Endothelial cell of umbilical vein (primary cell): ENCODE data around the gene PRC1. TPM values are rescaled to one million over a fixed set of nuclear protein-coding genes. Genes with fewer than 3 reads are reported as not detected.

Experiments used
- BruUV-seq: library from RNA; stranded (reverse); fragments of 400-500 nt; replicated peaks from 2 replicates; lab custom pipeline; 2021; lab: Mats Ljungman, UMichigan
- CTCF ChIA-PET: fragments of 300-600, 350-600 bp; sonication (Branson Sonifier 250); formaldehyde crosslinking; loops from one replicate; lab custom pipeline; 2021; ENCODE audit warnings: antibody characterized with exemption, inconsistent platforms; lab: Charles Lee
- POLR2A ChIA-PET: fragments of 300-600, 350-600 bp; sonication (Branson Sonifier 250); formaldehyde crosslinking; loops from one replicate; lab custom pipeline; 2021; ENCODE audit warnings: antibody characterized with exemption, inconsistent platforms; lab: Charles Lee
- DNase-seq: peaks from one replicate; pipeline ENCODE4 v3.0.0-alpha.2; 2011; ENCODE audit warnings: low read depth, low spot score
- FAIRE-seq: peaks from 2 replicates; lab custom pipeline; 2011; peaks lifted over from hg19 to GRCh38; lab: Jason Lieb, UNC
- H2AFZ ChIP-seq: 2 replicates; pipeline ENCODE4 v1.6.0; 2012; ENCODE audit warnings: low read depth, low read length, control low read depth, inconsistent platforms
- H3K27ac ChIP-seq: 2 replicates; pipeline ENCODE4 v1.5.1; 2011; ENCODE audit warnings: low read depth, mild to moderate bottlenecking, control low read depth, low read length, moderate library complexity; ENCODE audit not compliant: insufficient read depth
- H3K27me3 ChIP-seq, 2 experiments: 2 replicates each; pipeline versions ENCODE4 v1.6.0 to v1.6.1; 2011; ENCODE audit warnings: low read length in 2 of 2, mixed read lengths in 1 of 2; ENCODE audit not compliant: control insufficient read depth in 2 of 2, insufficient read depth in 2 of 2
- H3K36me3 ChIP-seq, 2 experiments: 2 replicates in 1 of 2; 3 replicates in 1 of 2; pipeline ENCODE4 v1.5.1; 2011; ENCODE audit warnings: low read length in 2 of 2, mild to moderate bottlenecking in 1 of 2, moderate library complexity in 1 of 2; ENCODE audit not compliant: control insufficient read depth in 2 of 2, insufficient read depth in 2 of 2; ENCODE audit errors: extremely low read depth in 1 of 2
- H3K4me1 ChIP-seq: 3 replicates; pipeline ENCODE4 v1.5.1; 2011; ENCODE audit warnings: mild to moderate bottlenecking, low read length; ENCODE audit not compliant: control insufficient read depth, insufficient read depth; ENCODE audit errors: extremely low read depth
- H3K4me2 ChIP-seq: 2 replicates; pipeline ENCODE4 v1.6.1; 2011; ENCODE audit warnings: low read length, control low read depth, mixed read lengths; ENCODE audit not compliant: insufficient read depth
- H3K4me3 ChIP-seq, 3 experiments: fragments of 200-600 bp in 1 of 3; sonication (generic), shearing (Covaris generic) in 1 of 3; replicated peaks in 1 of 3; 2 replicates each; pipeline ENCODE4 v1.5.1; 2011 to 2016; ENCODE audit warnings: control low read depth in 3 of 3, low read length in 3 of 3, mild to moderate bottlenecking in 2 of 3, inconsistent platforms in 1 of 3, low read depth in 1 of 3, moderate library complexity in 1 of 3; ENCODE audit not compliant: insufficient read depth in 1 of 3
- H3K79me2 ChIP-seq: 2 replicates; pipeline ENCODE4 v1.6.0; 2012; ENCODE audit warnings: low read length, inconsistent platforms; ENCODE audit not compliant: control insufficient read depth, insufficient read depth
- H3K9ac ChIP-seq: replicated peaks from 2 replicates; pipeline ENCODE3; 2011; ENCODE audit warnings: low read length, control low read depth; ENCODE audit not compliant: insufficient read depth; ENCODE audit errors: extremely low read depth
- H3K9me1 ChIP-seq: replicated peaks from 3 replicates; pipeline ENCODE4 v1.6.0; 2011; ENCODE audit warnings: mild to moderate bottlenecking, low read length; ENCODE audit not compliant: control insufficient read depth, insufficient read depth; ENCODE audit errors: extremely low read depth
- H3K9me3 ChIP-seq: replicated peaks from 2 replicates; pipeline ENCODE4 v1.5.1; 2012; ENCODE audit warnings: low read length, inconsistent platforms; ENCODE audit not compliant: control insufficient read depth, insufficient read depth
- H4K20me1 ChIP-seq: replicated peaks from 2 replicates; pipeline ENCODE3; 2011; ENCODE audit warnings: mild to moderate bottlenecking, low read length; ENCODE audit not compliant: control insufficient read depth, insufficient read depth; ENCODE audit errors: extremely low read depth
- CTCF ChIP-seq, 2 donors: IDR thresholded peaks; 1 replicate in 1 of 2; 2 replicates in 1 of 2; pipeline ENCODE4 v1.5.1; 2011; ENCODE audit warnings: low read length in 2 of 2, mild to moderate bottlenecking in 2 of 2, moderate library complexity in 2 of 2, control low read depth in 1 of 2, inconsistent platforms in 1 of 2, low read depth in 1 of 2; ENCODE audit not compliant: insufficient read depth in 1 of 2; ENCODE audit errors: extremely low read depth in 1 of 2
- EZH2 ChIP-seq: IDR thresholded peaks from 2 replicates; pipeline ENCODE4 v1.6.1; 2012; ENCODE audit warnings: borderline replicate concordance, low read depth, mild to moderate bottlenecking, moderate library complexity, low read length, inconsistent platforms; ENCODE audit not compliant: severe bottlenecking
- FOS ChIP-seq: IDR thresholded peaks from 2 replicates; pipeline ENCODE4 v1.6.1; 2011; ENCODE audit warnings: mild to moderate bottlenecking, low read length, moderate library complexity, borderline replicate concordance; ENCODE audit not compliant: insufficient read depth
- GATA2 ChIP-seq: IDR thresholded peaks from 2 replicates; pipeline ENCODE4 v1.7.0; 2011; ENCODE audit warnings: low read depth, mild to moderate bottlenecking, moderate library complexity, mixed read lengths, low read length; ENCODE audit not compliant: insufficient read length, insufficient read depth
- JUN ChIP-seq: IDR thresholded peaks from 2 replicates; pipeline ENCODE4 v1.6.1; 2011; ENCODE audit warnings: borderline replicate concordance, low read depth; ENCODE audit not compliant: insufficient read length, insufficient read depth
- MYC ChIP-seq: IDR thresholded peaks from one replicate; pipeline ENCODE4 v1.6.1; 2011; ENCODE audit warnings: mild to moderate bottlenecking, low read depth, low read length
- POLR2A ChIP-seq: IDR thresholded peaks from 2 replicates; pipeline ENCODE4 v1.6.1; 2012; ENCODE audit warnings: low read depth, mild to moderate bottlenecking, control low read depth, low read length
- POLR2AphosphoS5 ChIP-seq: IDR thresholded peaks from 2 replicates; pipeline ENCODE4 v1.6.1; 2012; ENCODE audit warnings: low read depth, mild to moderate bottlenecking, control low read depth, low read length, moderate library complexity; ENCODE audit not compliant: insufficient read depth
- dilution Hi-C: fragments of 300-500 bp; cut with MboI; formaldehyde crosslinking; loops from one replicate; pipeline ENCODE4 v1.15.0; 2019; ENCODE audit warnings: low sequenced_read_pairs; ENCODE audit not compliant: extremely low pct_ligation_motif_present
- intact Hi-C: fragments of 100-400 bp; cut with micrococcal nuclease; formaldehyde crosslinking; loops from one replicate; pipeline ENCODE4 v1.10.0; 2022
- polyA plus RNA-seq, 4 experiments: library from polyadenylated mRNA; depleted of rRNA in 3 of 4; stranded (reverse) in 3 of 4; unstranded in 1 of 4; fragments of >200 nt; gene quantifications; 2 replicates each; pipeline versions ENCODE4 v1.2.1 to v1.2.3, GENCODE V29; 2011 to 2012; ENCODE audit warnings: missing spikeins in 1 of 4
- total RNA-seq: library from RNA; stranded (reverse); gene quantifications from 2 replicates; pipeline ENCODE4 v1.2.3, GENCODE V29; 2021
- TF ChIP-seq, protein P1 (sequence below): IDR thresholded peaks from 2 replicates; pipeline ENCODE4 v1.6.1; 2011; ENCODE audit not compliant: insufficient read depth, insufficient read length

PRC1 gene
- total and polyA plus RNA-seq, 2 donors (not counting 3 experiments of a cell fraction or from before 2014, with no cell fraction given): 171 to 280 TPM

DNA sequence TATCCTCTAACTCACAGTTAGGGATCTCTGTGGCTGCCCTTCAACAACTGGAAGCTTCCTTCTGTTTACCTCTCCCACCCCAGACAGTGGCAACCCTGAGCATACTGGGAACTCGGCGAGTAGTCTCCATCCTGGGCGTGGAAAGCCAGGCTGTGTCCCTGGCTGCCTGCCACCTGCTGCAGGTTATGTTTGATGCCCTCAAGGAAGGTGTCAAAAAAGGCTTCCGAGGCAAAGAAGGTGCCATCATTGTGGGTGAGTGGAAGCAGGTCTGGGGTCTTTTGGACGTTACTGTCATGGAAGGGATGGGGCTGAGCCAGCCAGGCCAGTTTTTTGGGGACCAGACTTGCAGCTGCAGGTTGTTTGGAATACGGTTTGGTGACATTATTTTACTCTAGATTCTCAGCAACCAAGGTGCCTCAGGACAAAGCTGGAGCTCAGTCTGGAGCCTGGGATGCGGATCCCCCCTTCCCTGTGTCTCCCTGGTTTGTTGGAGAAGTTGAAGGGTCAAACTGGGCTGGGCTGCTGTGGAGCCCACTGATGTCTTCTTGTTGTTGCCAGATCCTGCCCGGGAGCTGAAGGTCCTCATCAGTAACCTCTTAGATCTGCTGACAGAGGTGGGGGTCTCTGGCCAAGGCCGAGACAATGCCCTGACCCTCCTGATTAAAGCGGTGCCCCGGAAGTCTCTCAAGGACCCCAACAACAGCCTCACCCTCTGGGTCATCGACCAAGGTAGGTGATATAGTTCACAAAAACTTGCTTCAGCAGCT lies 51.8 kb downstream of the PRC1 start:
- DNase-seq (no peak), FAIRE-seq (no peak)
- ChIA-PET CTCF (interaction anchor here (1.0 to 3.9 kb wide), 2 partner anchors 7 to 14 kb away, joined by 3 to 13 read pairs; partner anchors contain the start of gene UNC45A), POLR2A (no interaction called here)
- H3K4me1 ChIP-seq: no peaks in the 10 kb centered on the region
- no peak overlapping the region for H3K4me3 ChIP-seq
- no peaks in the 10 kb centered on the region for H3K27me3 ChIP-seq
- no peak overlapping the region for H3K4me2 ChIP-seq
- H3K36me3 ChIP-seq: peaks cover 25 to 56% of the 10 kb centered on the region in 2 experiments
- H4K20me1 ChIP-seq: no peaks in the 10 kb centered on the region
- dilution Hi-C loops (no loop called here), intact Hi-C loops (no loop called here)
- no TSS peak for BruUV-seq
- H3K9ac ChIP-seq: no peak overlapping the region
- TF ChIP-seq EZH2 (no peak), FOS (no peak), POLR2AphosphoS5 (no peak), CTCF (IDR thresholded peaks at IDR 0.05; ENCODE audit: extremely low read depth in 1 of 2, insufficient read depth in 1 of 2, low read depth in 1 of 2, low read length in 2 of 2) (no peak), MYC (no peak), GATA2 (no peak), JUN (no peak), POLR2A (no peak)
- TF ChIP-seq, protein P1, sequence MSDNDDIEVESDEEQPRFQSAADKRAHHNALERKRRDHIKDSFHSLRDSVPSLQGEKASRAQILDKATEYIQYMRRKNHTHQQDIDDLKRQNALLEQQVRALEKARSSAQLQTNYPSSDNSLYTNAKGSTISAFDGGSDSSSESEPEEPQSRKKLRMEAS: no peak
- H3K9me3 ChIP-seq: no peaks in the 10 kb centered on the region
- H3K9me1 ChIP-seq: no peaks in the 10 kb centered on the region
- no peak overlapping the region for H3K27ac ChIP-seq
- no peak overlapping the region for H2AFZ ChIP-seq
- no peaks in the 10 kb centered on the region for H3K79me2 ChIP-seq
